HG02885 (cell line): ENCODE measurements around the gene SLC38A6.

ENCODE experiments used
- ATAC-seq: cut with Tn5 transposase; IDR thresholded peaks from one replicate; pipeline ENCODE4 v1.9.1; 2021; ENCODE audit warnings: mild to moderate bottlenecking; ENCODE audit not compliant: unreplicated experiment, poor library complexity

SLC38A6 gene

DNA sequence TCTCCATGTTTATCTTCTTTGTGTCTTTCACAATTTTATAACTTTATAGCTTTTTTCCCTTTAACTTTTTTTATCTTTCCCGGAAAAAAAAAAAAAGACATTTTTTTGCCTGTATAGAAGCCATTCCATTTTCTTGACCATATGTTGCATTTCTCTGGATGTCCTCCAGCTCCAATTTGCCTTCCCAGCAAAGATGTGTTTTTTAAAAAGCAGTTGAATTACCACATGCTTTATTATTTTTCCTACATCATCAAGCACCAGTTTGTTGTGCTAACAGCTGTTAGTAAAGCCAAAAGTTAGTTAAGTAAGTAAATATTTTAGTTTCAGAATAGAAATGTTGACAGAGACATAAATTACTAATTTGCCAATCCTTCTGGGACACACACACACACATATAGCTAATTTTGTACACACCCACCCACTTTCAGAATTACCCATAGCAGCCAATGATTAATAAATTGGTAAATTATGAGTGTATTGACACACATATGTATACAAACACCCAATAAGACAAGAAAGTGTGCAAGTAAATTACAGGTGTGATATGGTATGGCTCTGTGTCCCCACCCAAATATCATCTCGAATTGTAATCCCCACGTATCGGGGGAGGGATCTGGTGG is 118.3 kb downstream of the SLC38A6 start:
- ATAC-seq: no peak

DNA sequence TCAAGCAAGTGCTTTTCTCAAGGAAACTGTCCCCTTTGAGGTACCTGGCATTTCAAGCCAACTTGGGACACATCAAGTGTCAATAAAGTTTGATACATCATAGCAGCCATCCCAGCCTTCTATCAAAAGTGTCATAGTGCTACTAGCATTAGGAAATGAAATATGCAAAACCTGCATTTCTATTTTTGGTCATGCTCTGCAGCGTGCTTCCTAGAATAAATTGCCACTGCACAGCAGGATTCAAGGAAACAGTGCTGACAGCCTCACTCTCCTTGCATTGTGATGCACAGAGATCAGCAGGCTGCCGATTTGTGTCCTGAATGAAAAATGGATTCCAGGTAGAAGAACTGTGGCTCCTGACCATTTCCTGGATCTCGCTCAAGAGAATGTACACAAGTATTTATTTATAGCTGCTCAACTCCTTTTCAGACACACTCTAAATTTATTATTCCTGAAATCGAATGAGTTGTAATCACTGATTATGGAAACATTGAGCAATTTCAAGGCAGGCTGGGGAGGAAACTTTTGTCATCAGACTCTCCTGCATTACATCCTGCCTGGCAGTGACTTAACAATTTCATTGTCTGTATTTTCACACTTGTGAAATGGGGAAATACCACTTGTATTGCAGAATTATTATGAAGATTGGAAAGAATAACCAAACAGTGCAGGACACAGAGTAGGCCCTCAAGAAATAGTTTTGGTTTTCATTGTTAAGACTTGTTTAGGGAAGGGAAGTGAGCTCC is 120.9 kb downstream of the SLC38A6 start:
- peak; percentile 36 for ATAC-seq
